NCI-H526 treated with DMSO at 0.1 percent for 48 hours (cell line): ENCODE measurements around the gene RGSL1.

ENCODE experiments used
- DNase-seq: peaks from one replicate; lab custom pipeline; 2025; lab: John Stamatoyannopoulos, UW

The RGSL1 gene

DNA sequence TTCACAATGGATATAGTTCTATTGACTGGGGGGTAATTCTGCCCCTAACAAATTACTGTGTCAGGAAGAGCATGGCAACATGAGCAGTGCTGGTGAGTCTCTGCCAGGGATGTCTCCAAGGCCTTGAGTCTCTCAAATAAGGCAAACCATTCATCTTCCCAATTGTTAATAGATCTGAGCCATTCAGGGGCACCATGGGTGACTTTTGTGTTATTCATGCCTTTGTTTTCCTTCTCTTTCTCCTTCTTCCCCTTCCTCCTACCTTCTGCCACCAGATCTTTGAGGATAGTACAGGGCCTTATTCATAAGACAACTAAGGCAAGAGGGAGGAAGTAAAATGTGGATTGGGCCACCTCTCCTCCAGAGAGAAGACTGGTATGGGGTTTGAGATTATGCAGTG, at the start of gene RGSL1:
RGSL1 (plus strand) TSS at position 60 of the 400 bp plus-strand sequence; CDS start at position 80, 20 bp downstream.
- DNase-seq, result no peak

DNA sequence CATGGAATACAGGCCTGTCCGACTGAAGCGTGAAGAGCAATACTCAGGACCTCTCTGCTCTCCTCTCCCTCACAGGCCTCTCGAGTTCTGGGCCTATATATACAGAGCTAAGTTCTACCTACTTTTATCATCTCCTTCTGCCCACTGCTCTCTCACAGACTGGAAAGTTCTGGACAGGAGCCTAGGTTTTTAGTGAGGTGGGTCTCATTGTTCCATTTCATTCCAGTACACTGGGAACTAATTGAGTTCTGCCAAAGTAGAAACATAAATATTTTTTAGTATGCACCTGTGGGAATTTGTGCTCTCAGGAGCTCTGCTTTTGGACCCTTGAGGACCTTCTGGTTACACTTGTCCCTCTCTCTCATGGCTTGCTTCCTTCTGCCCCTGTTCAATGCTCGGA, 49.4 kb upstream of the RGSL1 start, which contains the start of gene TEDDM1:
TEDDM1 (minus strand) TSS at position 101 of the 400 bp plus-strand sequence. CDS start 182 bp downstream, outside the sequence.
- no peak for DNase-seq

DNA sequence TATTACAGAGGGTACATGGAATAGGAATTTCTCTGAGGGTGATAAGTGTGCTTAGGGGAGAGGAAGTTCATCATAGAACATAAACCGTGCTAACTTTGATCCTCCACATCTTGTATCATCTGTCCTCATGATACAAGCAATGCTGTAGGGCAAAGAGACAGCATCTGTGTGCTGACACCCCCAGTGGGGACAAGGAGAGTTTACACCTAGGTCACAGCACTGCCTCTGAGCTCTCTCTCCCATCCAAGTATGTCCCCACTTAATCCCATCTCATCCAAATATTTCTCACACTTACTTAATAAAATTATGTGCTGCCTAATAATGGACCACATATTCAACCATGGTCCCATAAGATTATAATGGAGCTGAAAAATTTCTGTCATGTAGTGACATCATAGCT, 45.2 kb upstream of the RGSL1 start:
- DNase-seq, result no peak

DNA sequence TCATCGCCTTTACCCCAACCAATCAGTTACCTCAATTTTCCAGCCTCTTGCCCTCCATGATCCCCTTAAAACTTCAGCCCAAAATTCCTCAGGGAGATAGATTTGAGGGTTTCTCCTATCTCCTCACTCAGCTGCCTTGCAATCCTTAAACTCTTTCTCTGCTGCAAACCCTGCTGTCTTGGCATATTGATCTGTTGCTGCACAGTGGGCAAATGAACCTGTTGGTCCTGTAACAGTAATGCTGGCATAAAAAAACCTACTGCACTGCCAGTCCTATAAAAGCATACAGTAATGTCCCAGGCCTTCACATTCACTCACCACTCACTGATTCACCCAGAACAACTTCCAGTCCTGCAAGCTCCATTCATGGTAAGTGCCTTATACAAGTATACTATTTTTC, 44.4 kb upstream of the RGSL1 start:
- DNase-seq, result no peak

DNA sequence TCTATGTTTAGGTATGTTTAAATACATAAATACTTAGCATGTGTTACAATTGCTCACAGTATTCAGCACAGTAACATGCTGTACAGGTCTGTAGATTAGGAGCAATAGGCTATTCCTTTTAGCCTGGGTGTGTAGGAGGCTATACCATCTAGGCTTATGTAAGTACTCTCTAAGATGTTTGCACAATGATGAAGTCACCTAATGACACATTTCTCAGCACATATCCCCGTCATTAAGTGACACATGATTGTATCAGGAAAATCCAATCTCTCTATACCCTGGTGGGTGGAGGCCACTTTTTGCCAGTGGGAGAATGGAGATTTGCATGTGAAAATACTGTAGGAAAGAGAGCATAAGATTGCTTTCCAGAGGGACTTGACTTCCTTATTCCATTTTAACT, 43.9 kb upstream of the RGSL1 start:
- no peak for DNase-seq

DNA sequence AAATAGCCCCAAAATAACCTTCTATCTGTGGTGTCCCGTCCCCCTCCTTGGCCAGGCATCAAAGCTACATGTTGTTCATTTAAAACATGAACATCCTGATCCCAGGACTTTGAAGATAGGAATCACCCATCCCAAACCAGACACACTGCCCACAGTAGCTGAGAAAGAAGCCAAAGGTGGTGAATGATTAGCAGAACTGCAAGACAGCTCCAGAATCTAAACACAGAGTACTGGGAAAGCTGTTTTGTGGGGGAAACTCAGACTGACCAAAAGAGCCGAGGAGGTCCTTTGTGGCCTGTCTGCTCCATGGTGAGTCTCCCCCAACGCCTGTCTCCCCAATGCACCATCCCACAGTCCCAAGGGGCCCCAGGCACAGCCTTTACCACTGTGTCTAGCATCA, 42.2 kb upstream of the RGSL1 start:
- DNase-seq, result no peak

DNA sequence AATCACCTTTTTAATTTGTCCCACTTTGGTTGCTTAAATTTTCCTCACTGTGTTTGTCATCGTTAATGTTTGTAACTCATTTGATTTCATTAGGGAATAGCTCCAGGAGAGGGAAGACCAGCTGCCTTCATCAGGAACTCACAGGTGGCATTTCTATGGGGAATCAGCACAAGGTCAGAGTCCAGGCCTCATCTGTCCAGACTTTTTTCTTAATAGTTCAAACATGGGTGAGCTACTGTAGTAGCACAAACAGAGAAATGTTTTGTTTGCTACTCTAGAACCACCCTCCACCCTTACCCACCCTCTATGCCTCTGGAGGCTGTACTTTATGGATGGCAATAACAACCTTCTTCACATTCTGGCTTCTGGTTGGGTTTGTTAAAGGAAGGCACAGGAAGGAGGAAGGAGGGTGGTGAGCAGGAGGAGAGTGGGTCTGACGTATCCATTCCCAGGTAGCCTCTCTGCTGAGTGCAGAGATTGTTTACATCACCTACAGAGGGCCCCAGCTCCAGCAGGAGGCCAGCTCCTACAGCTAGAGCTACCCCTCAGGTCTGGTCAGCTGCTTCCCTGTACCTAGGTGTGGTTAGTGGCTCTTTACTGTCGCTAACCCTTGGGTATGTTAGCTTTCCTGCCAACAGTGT, 41.4 kb upstream of the RGSL1 start:
- no peak for DNase-seq

DNA sequence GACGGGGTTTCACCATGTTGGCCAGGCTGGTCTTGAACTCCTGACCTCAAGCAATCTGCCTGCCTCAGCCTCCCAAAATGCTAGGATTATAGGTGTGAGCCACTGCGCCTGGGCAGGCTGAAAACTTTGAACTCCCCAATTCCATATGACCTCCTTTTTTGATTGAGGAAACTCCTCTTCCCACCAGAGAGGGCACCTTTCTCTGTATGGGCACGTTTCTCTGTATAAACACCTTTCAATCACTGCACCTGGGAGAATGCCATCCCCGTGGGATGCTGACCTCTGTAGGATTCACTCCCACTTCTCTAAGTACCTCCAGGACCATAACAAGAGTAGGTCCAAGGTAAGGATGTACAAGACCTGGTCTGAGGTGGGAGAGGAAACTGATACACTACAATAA, 39.8 kb upstream of the RGSL1 start:
- DNase-seq, result no peak

DNA sequence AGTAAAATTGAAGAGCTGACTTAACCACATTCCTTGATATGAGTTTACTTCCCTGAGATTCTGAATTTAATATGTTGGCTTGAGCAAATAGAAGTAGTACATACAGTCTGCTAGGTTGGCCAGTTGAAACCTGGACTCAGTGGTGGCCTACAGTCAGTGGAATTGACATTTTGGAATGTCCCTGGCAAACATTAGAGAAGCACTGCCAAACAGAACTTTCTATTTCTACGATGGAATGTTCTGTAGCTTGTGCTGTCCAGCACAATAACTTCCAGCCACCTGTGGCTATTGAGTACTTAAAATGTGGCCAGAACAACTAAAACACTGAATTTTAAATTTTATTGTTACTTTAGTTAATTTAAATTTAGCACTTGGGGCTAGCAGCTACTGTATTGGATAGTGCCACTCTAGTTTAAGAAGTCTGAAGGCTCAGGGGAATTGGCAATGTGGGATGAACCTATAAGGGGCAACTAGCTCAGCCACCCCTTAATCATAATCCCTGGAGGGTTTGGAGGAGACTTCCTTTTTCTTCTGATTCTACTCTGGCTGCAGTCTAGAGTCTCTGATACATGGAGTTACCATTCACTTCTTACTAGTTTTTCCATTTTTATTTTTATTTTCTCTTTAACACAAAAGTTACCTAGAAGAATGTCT, 39.2 kb upstream of the RGSL1 start:
- no peak for DNase-seq

DNA sequence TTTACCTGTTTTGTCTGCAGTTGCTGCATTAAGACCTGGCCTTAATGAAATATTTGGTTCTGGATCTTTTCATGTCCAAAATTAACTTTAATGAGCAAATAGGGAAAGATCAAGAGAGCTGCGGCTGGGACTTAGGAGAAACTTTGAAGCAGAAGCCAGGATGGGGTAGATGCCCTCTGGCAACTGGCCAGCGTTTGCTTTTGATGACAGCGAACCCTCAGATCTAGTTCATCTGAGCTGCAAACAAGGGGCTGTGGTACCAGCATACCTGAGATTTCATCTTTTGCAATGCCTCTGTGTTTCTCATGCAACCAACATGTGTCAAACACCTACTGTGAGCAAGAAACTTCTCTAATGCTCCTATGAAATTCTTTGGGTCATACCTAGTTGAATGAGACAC, 36.5 kb upstream of the RGSL1 start:
- DNase-seq, result no peak

DNA sequence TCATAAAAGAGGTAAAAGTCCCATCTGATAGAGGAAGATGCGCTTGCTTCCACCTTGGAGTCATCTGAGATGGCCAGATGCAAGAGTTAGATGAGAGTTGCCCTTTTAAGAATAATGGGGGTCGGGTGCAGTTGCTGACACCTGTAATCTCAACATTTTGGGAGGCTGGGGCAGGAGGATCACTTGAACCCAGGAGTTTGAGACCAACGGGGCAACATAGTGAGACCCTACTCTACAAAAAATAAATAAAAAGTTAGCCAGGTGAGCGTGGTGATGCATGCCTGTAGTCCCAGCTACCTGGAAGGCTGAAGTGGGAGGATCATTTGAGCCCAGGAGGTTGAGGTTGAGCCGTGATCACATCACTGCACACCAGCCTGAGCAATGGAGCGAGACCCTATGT, 36.0 kb upstream of the RGSL1 start:
- DNase-seq, result no peak

DNA sequence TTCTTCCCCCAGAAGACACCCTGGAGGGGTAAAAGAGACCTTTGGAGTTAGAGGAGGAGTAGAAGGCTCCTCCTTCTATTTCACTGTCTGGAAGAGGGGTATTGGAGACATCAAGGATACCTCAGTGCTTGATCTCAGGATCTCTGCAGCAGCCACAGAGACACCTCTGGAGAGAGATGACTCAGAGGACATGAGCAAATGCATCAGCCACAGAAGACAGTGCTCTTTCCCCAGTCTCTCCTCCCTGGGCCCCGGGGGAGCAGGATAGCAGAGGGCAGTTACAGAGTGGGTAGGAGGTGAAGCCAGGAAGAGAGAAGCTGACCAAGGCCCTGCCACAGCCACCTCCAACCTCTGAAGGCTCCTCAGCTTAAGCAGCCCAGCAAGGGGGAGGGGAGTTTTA, 34.2 kb upstream of the RGSL1 start:
- DNase-seq, result no peak

DNA sequence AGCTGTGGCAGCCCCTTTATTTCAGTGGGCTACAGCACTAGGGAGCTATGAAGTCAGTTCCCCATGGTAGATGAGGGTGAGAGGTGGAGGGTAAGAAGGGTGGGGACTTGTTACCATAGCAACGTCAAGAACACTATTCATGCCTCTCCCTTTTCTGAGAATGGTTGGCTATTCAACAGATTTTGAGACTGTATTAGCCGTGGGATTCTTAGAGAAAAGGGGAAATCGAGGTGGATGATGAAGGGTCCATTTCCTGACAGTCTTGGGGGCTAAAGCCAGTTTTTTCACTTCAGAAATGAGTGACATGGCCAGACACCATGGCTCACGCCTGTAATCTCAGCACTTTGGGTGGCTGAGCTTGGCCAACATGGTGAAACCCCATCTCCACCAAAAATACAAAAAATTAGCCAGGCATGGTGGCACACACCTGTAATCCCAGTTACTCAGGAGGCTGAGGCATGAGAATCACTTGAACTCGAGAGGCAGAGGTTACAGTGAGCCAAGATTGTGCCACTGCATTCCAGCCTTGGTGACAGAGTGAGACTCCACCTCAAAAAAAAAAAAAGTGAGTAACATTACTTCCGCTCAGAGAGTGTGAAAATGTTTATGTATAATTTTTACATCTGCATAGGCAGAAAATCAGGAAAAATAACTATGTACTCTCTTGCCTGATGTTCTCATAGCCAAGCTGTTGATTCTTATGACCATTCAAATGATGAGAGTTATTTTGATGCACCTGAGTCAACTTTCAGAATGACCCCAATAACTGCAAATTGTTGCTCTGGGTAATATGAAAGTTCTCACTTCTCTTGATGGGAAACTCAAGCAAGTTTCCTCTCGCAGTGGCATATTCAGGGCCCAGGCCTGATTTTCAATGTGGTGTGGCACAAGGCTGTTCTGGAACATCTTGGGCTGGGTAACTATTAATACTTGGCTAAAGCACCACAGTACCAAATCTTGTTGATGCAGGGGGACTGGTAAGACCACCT, 23.2 kb upstream of the RGSL1 start:
- DNase-seq, result no peak

DNA sequence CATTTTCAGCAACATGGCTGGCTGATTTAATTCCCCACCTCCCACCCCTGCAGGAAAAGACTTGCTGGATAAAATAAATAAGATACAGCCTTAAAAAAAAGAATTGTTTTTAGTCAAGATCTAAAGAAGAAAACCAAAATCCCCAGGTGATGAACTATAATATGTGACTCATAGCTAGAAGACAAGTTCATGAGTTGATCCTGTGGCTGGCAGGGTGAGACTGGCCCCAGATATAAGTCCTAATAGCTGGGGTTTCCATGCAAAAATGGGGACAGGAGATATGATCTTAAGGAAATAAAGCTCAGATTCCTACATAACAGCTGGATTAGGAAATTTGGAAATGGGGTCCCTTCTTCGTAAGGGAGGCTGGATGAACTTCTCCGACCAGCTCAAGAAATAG, 21.9 kb upstream of the RGSL1 start:
- no peak for DNase-seq

DNA sequence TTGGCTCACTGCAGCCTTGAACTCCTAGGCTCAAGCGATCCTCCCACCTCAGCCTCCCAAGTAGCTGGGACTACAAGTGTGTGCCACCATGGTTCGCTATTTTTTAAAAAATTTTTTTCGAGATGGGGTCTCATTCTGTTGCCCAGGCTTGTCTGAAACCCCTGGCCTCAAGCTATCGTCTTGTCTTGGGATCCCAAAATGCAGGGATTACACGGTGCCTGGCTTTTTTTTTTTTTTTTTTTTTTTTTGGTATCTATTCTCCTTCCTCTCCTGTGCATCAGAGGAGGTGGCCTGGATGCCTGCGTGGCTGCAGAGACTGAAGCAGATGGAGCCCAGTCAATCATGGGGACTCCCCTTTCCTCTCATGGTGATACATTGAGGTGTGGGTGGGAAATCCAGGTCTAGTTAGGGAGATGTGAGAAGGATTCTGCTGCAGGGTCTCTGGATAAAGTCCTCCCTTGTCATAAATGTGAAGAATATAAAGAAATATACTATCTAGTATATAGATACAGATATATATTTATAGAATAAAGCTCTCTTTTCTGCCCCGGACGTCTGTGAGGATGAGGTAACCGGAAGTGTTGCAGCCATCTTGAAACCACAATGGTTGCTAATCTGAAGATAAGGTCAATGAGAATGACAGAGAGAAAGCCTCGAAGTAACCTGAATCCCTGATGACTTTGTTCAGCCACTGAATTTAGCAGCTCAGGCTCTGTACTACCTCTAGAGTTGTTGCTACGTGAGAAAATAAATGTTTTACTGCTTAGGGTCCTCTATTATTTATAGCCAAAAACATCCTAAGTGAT, 19.5 kb upstream of the RGSL1 start:
- no peak for DNase-seq

DNA sequence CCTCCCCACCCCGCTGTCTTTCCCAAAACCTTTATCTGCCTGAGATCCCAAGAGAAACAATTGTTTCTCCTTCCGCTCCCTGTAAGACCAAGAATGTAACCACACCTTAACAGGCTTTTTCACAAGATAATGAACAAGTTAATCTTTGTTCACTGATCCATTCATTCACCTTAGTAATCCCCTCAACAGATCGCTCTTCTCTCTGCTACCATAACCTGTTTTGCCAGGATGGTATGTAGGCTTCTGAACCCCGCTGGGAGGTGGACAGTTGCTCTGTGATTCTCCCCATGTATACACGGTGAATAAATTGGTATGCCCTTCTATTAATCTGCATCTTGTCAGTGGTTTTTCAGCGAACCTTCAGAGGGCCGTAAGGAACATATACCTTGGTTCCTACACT, 18.7 kb upstream of the RGSL1 start:
- DNase-seq, result no peak

DNA sequence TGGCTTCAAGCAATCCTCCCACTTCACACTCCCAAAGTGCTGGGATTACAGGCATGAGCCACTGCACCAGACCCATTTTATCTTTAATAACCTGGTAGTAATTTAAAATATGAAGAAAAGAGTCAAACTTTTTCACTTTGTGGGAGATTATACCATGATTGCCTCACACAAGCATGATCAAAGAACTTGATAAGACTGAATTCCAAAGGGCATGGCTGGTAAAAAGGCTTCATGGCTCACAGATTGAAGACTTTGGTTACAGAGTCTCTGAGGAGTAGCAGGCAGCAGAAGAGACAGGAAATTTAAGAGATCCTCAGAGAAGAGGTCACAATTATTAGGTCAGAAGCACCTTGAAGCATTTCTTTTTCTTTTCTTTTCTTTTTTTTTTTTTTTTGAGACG, 16.4 kb upstream of the RGSL1 start:
- no peak for DNase-seq

DNA sequence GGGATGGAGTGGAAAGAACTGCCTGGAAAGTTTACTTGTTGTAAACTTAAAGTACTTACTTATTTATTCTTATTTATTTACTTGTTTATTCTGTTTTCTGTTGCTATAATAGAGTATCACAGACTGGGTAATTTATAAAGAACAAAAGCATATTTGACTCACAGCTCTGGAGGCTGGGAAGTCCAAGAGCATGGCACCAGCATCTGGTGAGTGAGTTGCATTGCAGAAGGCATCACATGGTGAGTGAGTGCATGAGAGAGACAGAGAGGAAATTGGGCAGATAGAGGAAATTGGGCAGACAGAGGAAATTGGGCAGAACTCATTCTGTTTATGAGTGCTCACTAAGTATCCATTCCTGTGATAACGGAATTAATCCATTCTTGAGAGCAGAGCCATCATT, 11.6 kb upstream of the RGSL1 start:
- DNase-seq, result no peak

DNA sequence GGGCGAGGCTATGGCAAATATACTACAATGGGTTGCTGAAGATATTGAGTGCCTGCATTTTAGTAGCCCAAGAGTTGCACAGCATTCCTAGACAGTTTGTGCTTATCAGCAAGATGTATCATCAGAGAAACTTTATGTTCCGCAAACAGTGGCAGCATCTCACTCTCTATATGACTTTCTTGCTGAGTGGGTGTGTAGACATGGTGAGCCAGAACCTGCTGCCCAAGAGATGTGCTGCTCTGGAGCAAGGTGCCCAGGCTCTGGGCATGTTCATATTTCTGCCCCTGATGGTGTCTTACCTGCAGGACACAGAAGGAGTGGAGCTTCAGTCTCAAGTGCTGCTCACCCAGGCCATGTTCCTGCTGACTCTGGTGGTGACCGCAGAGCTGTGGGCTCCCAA, 8.2 kb upstream of the RGSL1 start:
- no peak for DNase-seq

DNA sequence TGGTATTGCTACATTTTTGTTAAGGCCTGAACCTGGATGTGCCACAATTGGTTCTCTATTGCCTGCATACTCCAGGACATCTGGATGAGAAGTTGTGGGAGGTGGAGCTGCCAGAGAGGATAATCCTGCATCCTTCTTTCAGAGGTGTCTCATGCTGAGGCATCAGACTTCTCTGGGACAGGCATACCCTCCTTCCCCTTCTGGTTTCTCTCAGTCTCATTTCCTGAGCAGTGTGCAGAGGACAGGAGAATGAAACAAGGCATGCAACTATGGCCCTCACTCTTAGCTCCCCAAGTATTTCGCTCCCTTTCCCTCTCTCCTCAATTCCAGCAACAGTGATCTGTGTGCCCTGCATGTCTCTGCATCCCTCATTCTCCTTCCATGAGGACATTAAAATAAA, 7.6 kb upstream of the RGSL1 start:
- no peak for DNase-seq

DNA sequence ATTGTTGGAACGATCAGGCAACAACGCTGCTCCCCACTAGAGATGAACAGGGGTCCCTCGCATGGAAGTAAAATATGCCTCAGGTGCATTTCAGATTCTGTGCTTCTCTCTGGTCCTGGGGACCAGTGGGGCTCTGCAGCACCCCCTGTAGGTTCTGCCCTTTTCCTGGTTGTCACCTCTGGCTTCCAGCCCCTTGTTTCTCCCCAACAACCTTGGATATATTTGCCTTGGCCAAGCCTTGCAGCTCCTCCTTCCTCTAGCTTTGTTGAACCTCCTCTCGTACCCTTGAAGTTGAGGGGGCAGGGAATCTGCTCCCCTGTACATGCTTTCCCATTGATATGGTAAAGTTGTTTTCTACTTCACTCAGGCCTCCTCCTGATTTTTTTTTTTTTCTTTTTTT, 5.4 kb upstream of the RGSL1 start:
- no peak for DNase-seq
